GM18951 (cell line): ENCODE data around the gene ABR.
A peak's percentile ranks its signal among the peaks of the same experiment; 100 is the strongest.

Experiments used
- POLR2A ChIP-seq: IDR thresholded peaks from 4 replicates; pipeline ENCODE4 v1.6.1; 2011; ENCODE audit warnings: mild to moderate bottlenecking; ENCODE audit not compliant: insufficient read length, insufficient read depth; ENCODE audit errors: extremely low read depth
- in situ Hi-C: fragments of 300-500 bp; cut with MboI; formaldehyde crosslinking; loops from one replicate; pipeline ENCODE4 v1.12.0; 2022; ENCODE audit warnings: low sequenced_read_pairs, mixed read lengths, inconsistent platforms; ENCODE audit not compliant: unreplicated experiment

Gene ABR

DNA sequence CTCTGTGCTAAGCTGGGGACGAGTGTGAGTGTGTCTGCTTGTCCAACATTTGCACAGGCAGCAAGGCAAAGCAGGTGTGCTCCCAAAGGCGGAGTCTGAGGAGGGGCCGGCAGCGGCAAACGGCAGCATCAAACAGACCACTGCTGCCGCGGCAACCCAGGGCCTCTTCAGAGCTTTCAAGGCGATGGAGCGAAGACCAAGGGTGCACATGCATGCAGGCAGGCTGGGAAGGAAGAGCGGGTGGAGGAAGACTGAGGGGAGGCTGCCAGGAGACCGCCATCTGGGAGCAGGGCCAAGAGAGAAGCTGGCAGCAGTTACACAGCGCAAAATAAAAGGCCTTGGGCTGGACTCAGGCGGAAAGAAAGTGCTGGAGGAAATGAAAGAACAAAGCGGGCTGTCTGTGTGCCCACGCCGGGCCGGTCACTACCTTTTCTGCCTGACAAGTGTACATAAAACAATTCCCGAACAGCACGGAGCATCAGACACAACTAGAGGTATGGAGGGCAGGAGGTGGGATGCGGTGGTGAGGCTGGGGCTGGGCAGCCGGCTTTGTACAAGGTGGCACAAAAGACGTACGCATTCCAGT is 174.3 kb downstream of the ABR start:
- no peak for TF ChIP-seq POLR2A
- in situ Hi-C loops = no loop called here

- no peak for TF ChIP-seq POLR2A
- in situ Hi-C loops = no loop called here
Observed at GRCh38 chr17:1004769-1005295, 174.9 kb downstream of the ABR start.

DNA sequence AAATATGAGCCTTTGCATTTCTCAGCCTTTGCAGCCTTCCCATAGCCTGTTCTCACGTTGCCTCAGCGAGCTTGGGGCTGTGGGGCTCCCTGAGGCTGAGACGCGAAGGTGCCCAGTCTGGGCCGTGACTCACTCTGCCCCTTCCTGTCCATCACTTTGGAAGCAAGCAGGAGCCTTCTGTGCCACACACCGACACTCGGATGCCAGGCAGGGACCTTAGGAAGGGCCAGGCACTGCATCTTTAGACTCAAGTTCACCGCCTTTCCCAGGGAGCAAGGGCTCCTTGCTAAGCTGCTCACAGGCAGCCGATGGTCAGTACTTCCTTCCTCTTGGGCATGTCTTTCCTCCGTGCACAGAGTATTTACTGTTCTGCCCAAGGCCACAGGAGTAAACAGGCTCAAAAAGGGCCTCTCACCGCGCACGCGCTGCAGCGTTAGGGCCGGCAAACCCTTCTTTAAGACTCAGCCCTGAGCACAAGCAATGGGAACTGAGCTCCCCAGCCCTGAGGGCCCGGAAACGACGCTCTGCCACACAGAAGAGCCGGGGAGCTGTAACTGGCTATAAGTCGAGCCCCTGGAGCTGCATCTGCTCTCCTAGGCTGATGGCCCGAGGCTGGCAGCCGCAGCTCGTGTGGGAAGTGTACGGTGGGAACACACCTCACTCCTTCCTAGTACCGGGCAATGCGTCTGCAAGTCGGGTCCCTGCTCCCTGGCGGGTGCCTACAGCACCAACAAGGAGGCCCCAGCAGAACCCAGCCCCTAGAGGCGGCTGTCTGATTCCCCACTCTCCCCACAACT is 175.6 kb downstream of the ABR start:
- no peak for TF ChIP-seq POLR2A
- in situ Hi-C loops = no loop called here

DNA sequence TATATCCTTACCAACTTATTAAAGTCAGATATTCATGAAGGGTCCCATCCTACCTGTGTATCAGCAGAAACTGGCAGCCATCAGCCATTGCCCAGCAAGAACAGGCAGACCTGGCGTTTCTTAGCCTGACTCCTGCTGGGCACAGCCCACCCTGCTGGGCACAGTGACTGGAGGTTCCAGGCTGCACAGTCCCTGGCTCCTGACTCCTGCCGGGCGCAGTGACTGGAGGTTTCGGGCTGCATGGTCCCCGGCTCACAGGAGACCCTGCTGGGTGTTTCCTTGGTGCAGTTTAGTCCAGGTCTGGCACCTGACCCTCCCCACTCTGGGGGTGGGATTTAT is 176.2 kb downstream of the ABR start:
- TF ChIP-seq POLR2A = no peak
- in situ Hi-C loops = no loop called here

DNA sequence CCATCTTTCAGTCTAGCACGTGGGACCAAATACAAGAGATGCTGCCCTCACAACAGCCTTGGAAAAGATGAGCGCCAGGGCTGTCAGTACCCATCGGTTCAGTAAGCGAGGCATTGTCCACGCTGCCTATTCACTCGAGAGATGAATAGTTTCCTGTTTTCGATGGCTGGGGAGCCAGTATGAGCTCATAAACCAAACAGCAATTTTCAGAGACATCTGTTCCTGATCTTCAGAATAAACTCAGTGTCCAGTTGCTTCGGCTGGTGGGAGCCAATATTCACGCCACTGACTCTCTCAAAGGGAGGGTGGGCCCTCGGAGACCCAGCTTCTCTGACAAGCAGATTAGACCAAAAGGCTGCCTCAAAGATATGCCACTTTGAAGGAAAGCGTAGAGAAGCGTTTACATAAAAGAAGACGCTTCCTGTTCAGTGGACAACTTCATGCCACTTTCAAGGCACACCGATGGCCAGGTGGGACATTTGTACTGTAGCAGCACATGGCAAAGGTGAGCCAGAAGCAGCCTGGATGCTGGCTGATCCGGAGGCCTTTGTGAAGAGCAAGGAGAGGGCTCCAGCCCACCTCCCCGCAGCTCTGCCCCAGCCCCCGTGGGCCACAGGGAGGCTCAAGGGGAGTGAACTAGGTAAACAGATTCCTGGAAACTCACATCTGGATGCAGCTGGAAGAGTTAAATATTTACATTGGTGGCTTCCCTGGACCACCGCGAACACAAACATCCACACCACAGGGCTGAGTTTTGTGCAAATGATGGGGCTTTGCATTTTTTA is 176.8 kb downstream of the ABR start:
- no peak for TF ChIP-seq POLR2A
- in situ Hi-C loops = no loop called here

DNA sequence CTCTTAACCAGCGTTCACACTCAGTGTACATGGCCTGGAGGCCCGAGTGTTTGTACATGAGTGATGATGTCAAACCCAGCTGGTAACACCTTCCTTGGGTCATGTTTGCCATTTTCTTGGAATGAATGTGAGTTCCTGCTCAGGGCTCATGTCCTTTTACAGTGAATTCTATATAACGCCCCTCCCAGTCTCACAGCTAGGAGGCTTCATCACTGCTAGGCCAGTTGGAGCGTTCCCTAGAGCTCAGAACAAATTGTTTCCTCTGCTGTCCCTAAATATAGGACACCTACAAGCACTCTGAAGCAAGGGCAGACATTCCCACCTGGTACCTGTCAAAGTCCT is 177.4 kb downstream of the ABR start:
- no peak for TF ChIP-seq POLR2A
- in situ Hi-C loops = no loop called here

- TF ChIP-seq POLR2A = no peak
Observed at GRCh38 chr17:1001640-1002411, 178.0 kb downstream of the ABR start.

GRCh38 chr17:1000597-1001461 is 179.0 kb downstream of the ABR start:
- TF ChIP-seq POLR2A = no peak
- in situ Hi-C loops = no loop called here

More at GRCh38 chr17:1001640-1002411, 178.0 kb downstream of the ABR start:
- in situ Hi-C loops = no loop called here

DNA sequence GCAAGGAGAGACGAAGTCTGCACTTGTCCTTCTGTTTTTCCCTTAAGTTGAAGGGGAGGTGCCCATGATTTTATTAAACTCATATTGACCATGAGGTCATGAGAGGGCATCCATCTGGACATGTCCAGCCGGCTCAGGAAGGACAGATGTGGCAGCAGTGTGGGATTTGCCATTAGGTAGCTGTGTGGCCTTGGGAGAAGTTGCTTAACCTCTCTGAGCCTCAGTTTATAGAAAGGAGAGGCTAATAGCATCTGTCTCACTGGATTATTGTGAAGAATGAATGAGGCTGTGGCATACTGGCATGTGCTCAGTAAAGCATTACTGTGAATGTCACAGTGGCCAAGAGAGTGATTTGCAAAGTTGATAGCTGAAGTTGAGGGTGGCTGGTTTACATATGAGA is 181.7 kb downstream of the ABR start:
- TF ChIP-seq POLR2A = no peak
- in situ Hi-C loops = loop anchor here (25.0 kb wide), 1 partner anchor 461 kb away; no protein-coding TSS in a partner anchor

- TF ChIP-seq POLR2A = peak; percentile 92
- in situ Hi-C loops = loop anchor here (25.0 kb wide), 1 partner anchor 459 kb away; no protein-coding TSS in a partner anchor
Observed at GRCh38 chr17:996554-997344, 183.0 kb downstream of the ABR start, which contains the start of gene TIMM22. Gene TIMM22, plus strand, starts transcription at chr17:997129. Its CDS starts 14 bp downstream, at chr17:997143.

GRCh38 chr17:995324-995723 is 184.5 kb downstream of the ABR start:
- in situ Hi-C loops = loop anchor here (25.0 kb wide), 1 partner anchor 458 kb away; no protein-coding TSS in a partner anchor
